Endothelial cell (in vitro differentiated cells): ENCODE data around the gene CORO6. TPM values are rescaled to one million over a fixed set of nuclear protein-coding genes. Genes with fewer than 3 reads are reported as not detected.

ENCODE experiments used
- DNase-seq: peaks from one replicate; pipeline ENCODE4 v3.0.0; 2021; ENCODE audit warnings: low spot score
- H3K27ac Mint-ChIP-seq: one replicate; pipeline ENCODE4 v1.8.0; 2021; ENCODE audit warnings: mixed read lengths, inconsistent platforms; ENCODE audit not compliant: unreplicated experiment
- H3K27me3 Mint-ChIP-seq: one replicate; pipeline ENCODE4 v1.8.0; 2021; ENCODE audit warnings: mild to moderate bottlenecking, moderate library complexity, mixed read lengths, inconsistent platforms; ENCODE audit not compliant: unreplicated experiment
- H3K36me3 Mint-ChIP-seq: one replicate; pipeline ENCODE4 v1.8.0; 2021; ENCODE audit warnings: mild to moderate bottlenecking, low read depth, mixed read lengths, inconsistent platforms; ENCODE audit not compliant: unreplicated experiment
- H3K4me1 Mint-ChIP-seq: one replicate; pipeline ENCODE4 v1.8.0; 2021; ENCODE audit warnings: mild to moderate bottlenecking, mixed read lengths, inconsistent platforms; ENCODE audit not compliant: unreplicated experiment
- H3K4me3 Mint-ChIP-seq: one replicate; pipeline ENCODE4 v1.8.0; 2021; ENCODE audit warnings: mild to moderate bottlenecking, mixed read lengths, inconsistent platforms; ENCODE audit not compliant: unreplicated experiment
- H3K9me3 Mint-ChIP-seq: one replicate; pipeline ENCODE4 v1.8.0; 2021; ENCODE audit warnings: mixed read lengths, inconsistent platforms; ENCODE audit not compliant: unreplicated experiment
- CTCF ChIP-seq: fragments of 200-600 bp; sonication (generic); IDR thresholded peaks from one replicate; pipeline ENCODE4 v1.5.0; 2021; ENCODE audit warnings: antibody characterized with exemption; ENCODE audit not compliant: unreplicated experiment
- total RNA-seq: library from RNA; stranded (reverse); fragmentation: NEBNext Ultra II Directional; extraction: Animal tissue kit (Norgen Biotek cat#: 25700); gene quantifications from one replicate; pipeline ENCODE4 v1.2.1, GENCODE V29; 2021; ENCODE audit not compliant: unreplicated experiment

CORO6 gene
- total RNA-seq, 1 donor from 2014 or later, result 13.0 TPM

GRCh38 chr17:29589524-29590410 is 32.9 kb downstream of the CORO6 start, which contains the start of gene GIT1:
GIT1 (minus strand) TSS chr17:29589648; CDS start chr17:29589378, 270 bp downstream.
- Mint-ChIP-seq H3K27me3 (peaks cover 28% of the 10 kb centered on the region), H3K9me3 (no peaks in the 10 kb centered on the region), H3K36me3 (peaks cover 9% of the 10 kb centered on the region), H3K27ac (peak within 1 kb of the TSS; percentile 42), H3K4me1 (peaks cover 42% of the 10 kb centered on the region), H3K4me3 (peak within 1 kb of the TSS; percentile 94)
- DNase-seq, result peak; percentile 86
- no peak for TF ChIP-seq CTCF

- peak overlapping the region; percentile 94 for H3K4me3 Mint-ChIP-seq
- peaks cover 9% of the 10 kb centered on the region for H3K36me3 Mint-ChIP-seq
- H3K9me3 Mint-ChIP-seq, result no peaks in the 10 kb centered on the region
- peaks cover 22% of the 10 kb centered on the region for H3K27me3 Mint-ChIP-seq
- peak; percentile 51 for DNase-seq
- peak overlapping the region; percentile 42 for H3K27ac Mint-ChIP-seq
- no peak for TF ChIP-seq CTCF
- peaks cover 51% of the 10 kb centered on the region for H3K4me1 Mint-ChIP-seq
Observed at GRCh38 chr17:29588562-29589411, 33.9 kb downstream of the CORO6 start.

GRCh38 chr17:29588017-29588561 is 34.6 kb downstream of the CORO6 start:
- Mint-ChIP-seq H3K27me3 (peaks cover 22% of the 10 kb centered on the region), H3K4me3 (peak overlapping the region; percentile 94), H3K9me3 (no peaks in the 10 kb centered on the region), H3K36me3 (peaks cover 9% of the 10 kb centered on the region), H3K4me1 (peaks cover 54% of the 10 kb centered on the region), H3K27ac (peak overlapping the region; percentile 85)
- TF ChIP-seq CTCF, result no peak
- no peak for DNase-seq

- TF ChIP-seq CTCF, result no peak
- peaks cover 9% of the 10 kb centered on the region for H3K36me3 Mint-ChIP-seq
- no peak for DNase-seq
- peak overlapping the region; percentile 94 for H3K4me3 Mint-ChIP-seq
- peaks cover 22% of the 10 kb centered on the region for H3K27me3 Mint-ChIP-seq
- H3K9me3 Mint-ChIP-seq, result no peaks in the 10 kb centered on the region
- H3K4me1 Mint-ChIP-seq, result peaks cover 54% of the 10 kb centered on the region
- peak overlapping the region; percentile 42 for H3K27ac Mint-ChIP-seq
Observed at GRCh38 chr17:29587591-29587990, 35.1 kb downstream of the CORO6 start.
